GM21515 (cell line): ENCODE data around the gene UMOD.

Experiments used
- ATAC-seq: cut with Tn5 transposase; IDR thresholded peaks from one replicate; pipeline ENCODE4 v1.9.1; 2021; ENCODE audit not compliant: unreplicated experiment

The UMOD gene

DNA sequence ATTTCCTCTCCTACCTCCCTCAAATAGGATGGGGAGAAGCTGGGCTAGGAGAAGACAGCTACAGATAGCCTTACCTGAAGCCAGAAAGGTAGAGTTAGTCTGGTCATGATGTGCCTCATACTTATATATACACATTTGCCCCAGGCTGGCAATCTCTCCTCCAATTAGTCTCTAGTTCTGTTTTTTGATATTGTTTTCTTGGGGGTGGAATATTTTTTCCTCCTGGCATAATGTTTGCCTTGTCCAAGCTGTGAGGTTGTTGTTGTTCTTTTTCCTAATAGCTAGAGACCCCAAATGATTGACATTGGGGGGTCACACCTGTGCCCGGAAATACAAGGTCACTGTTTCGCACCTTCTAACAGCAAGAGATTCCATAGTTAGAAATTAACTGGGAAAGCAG lies at the start of gene UMOD:
TSS of gene UMOD (minus strand) at position 101 of the 400 bp plus-strand sequence. CDS start 1,978 bp downstream, outside the sequence.
- ATAC-seq: no peak

DNA sequence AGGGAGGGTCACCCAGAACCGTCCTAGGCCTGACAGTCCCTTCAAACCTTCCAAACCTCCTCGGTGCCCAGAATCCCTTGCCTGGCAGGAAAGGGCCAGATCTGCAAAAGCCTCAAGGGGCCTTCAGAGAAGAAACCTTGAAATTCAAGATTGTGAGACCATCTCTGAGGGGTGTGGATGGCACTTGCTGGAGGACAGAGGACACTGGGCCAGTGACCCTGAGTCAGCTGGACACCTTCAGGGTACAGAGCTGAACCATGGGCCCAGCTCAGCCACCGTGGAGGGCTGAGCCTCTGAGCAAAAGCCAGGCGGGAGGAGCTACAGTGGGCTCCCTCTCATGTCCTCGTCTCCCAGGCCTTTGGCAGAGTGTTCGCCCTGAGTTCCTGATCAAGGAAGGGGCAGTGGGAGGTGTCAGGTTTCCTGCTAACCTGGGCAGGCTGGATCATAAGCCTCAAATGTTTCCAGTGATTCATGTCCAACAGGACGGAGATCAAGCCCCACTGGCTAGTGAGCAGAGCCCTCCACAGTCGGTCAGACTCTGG lies 49.0 kb upstream of the UMOD start:
- ATAC-seq: no peak

DNA sequence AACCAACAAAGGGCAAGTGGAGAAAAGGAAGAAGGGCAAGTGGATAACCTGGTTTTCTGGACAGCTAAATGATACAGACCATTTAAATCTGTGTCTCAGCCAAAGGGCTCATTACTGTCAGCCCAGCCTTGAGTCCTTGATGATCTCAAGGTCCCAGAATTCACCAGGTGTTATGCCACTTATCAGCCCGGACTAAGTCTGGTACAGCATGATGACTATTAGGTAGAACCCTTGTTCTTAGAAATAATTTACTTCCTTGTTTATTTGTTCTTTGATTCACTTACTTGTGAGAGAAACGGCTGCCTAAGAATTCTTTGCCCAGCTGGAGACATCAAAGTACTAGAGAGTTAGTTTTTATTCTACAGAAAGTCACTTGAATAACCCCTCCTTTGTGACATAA lies 48.6 kb upstream of the UMOD start:
- no peak for ATAC-seq

DNA sequence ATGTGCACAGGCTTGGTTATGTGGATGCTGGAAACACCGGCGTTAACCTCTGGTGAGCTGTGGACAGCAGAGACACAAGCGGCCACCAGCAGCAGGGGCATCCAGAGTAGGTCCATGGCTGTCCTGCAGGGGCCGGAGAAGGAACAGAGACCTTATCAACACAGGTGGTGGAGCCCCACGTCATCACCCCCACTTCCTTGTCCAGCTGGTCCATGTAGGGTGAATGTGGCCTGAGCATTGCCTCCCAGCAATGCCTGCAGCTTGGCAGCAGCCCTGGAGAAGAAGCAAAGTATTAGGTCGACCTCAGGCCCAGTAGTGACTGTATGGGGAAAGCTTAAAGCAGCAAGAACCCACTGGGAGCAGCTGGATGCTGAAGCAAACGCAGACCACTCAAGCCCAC lies 46.7 kb upstream of the UMOD start:
- no peak for ATAC-seq

DNA sequence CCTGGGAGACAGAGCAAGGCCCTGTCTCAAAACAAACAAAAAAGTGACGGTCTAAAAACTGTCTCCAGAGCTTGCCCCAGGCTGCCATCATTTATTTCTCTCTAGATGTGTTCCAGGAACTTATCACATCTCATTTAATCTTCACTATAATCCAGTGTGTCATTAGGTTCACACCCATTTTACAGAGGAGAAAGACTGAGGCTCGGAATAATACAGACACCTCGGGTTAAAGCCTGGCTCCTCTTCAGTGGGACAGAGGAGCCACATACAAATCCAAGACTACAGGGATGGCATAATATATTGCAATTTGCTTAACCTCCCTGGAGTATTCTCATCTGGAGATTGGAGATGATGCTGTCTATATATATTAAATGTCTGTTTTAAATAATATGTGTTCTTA lies 46.1 kb upstream of the UMOD start:
- no peak for ATAC-seq

DNA sequence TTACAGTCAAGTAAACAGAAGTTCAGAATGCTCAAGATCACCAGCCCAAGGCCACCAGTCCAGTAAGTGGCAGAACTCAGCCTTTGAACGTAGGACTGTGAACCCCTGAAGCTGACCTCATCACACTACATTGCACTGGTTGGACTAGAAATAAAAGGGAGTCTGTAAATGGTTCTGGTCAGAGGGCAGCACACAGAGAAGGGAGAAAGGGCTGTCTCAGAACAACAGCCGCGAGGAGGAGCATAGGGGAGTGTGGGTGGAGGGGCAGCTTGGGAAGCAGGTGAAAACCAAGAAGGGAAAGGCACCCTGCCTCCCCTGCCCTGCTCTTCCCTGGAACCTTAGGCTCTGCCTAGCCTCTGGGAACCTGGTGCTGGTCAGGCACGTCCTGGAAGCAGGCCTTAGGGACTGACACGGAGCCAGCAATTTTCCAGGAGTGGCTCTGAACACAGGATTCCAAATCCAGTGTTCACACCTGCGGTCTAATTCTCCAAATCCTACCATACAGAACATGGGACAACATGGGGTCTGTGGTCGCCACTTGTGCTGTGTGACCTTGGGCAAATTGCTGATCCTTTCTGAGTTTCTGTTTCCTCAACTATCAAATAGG lies 45.1 kb upstream of the UMOD start:
- ATAC-seq: no peak

DNA sequence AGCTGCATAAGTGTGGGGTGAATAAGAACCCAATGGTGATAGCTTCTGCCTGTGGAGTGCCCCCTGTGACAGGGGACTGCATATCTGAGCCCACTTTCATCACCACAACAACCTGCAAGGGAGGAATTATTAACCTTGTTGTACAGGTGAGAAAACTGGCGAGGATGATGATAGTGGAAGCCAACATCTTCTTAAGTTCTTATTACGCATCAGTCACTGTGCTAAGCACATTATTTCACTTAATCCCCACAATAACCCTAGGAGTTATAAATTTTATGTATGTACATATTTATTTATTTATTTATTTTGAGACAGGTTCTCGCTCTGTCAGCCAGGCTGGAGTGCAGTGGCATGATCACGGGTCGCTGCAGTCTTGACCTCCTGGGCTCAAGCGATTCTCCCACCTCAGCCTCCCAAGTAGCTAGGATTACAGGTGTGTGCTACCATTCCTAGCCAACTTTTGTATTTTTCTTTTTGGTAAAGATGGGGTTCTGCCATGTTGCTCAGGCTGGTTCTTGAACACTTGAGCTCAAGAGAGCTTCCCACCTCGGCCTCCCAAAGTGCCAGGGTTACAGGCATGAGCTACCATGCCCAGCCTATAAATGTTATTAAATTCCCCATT lies 44.4 kb upstream of the UMOD start:
- ATAC-seq: no peak

DNA sequence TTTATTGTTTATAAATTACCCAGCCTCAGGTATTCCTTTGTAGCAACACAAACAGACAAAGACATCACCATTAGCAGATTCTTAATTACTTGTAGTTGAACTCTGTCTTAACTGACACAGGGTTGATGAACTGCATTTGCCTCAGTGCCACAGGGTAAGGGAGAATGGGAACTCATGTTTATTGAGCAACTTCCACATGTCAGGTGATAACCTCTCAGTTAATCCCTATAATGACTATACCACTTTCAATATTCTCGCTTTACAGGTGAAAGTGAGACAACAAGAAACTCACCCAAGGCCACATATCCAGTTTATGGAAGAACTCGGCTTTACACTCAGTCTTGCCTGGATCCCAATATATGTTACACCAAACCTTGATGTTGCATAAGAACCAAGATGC lies 43.4 kb upstream of the UMOD start:
- no peak for ATAC-seq

DNA sequence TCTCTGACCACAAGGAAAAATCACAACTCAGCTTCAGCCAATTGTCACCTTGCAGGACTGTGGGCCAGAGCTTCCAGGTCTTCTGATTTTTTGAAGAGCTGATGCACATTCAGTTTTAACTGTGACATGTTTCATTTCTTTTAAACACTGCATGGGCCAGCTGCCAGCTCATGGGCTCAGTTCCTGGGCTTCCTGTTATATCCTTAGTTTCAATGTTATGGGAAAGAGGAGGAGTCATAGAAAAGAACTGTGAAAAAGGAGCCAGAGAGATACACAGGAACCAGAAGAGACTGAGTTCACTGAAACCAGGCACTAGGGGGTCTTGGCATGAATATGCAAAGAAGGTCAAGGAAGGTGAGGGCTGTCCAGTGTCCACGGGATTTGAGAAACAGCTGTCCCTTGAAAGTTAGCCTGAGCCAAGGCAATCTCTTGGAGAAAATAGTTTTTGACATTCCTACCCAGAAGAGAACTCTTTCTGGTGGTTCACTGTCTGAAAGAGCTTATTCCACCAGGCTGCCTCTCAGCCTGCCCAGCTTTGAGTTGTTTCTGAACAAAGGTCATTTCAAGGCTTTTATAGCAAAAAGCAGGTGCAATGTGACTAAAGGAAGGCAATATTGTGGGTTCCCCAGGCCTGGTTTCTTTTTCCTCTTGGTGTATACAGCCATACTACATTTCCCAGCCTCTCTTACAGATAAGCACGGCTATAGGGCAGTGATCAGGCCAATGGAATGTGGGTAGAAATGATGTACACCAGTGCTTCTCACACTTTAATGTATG lies 41.5 kb upstream of the UMOD start:
- no peak for ATAC-seq

DNA sequence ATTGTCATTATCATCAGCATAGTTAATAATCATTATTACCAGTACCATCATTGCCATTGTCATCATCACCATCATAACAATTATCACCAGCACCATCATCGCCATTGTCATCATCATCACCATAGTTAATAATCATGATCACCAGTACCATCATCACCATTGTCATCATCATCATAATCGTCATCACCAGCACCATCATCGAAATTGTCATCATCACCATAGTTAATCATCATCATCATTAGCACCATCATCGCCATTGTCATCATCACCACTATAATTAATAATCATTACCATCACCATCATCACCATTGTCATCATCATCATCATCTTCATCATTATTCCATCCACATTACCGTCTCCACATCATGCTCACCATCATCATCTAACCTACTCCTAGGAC lies 38.5 kb upstream of the UMOD start:
- no peak for ATAC-seq

DNA sequence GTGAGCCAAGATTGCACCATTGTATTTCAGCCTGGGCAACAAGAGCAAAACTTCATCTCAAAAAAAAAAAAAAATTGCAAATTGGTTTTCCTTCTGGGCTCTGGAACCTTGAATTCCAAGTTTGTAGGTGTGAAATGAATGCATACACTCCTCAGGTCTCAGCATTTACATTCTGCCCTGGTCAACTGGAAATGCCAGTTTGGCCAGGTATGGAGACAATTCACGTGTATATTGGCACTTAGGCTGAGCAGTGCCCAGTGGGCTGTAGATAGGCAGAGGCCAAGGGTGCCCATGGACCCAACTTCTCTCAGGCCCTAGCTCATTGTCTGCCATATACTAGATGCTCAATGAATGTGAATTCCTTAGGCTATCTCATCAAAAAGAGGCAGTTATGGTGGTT lies 36.3 kb upstream of the UMOD start:
- no peak for ATAC-seq

DNA sequence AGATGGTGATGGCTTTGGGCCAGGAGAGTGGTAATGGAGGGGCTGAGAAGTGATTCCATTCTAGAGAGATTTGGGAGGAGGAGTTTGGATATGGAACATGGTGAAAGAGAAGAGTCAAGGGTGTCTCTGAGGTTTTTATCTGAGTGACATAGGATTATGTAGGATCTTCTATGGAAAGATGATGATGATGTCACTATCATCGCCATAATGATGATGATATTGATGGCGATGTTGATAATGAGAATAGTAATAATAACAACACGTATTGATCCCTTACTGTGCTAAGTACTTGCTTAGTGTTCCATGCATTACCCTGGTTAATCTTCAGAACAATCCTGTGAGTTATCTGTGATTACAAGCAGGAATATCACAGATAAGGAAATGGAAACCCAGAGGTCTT lies 35.5 kb upstream of the UMOD start:
- ATAC-seq: no peak

DNA sequence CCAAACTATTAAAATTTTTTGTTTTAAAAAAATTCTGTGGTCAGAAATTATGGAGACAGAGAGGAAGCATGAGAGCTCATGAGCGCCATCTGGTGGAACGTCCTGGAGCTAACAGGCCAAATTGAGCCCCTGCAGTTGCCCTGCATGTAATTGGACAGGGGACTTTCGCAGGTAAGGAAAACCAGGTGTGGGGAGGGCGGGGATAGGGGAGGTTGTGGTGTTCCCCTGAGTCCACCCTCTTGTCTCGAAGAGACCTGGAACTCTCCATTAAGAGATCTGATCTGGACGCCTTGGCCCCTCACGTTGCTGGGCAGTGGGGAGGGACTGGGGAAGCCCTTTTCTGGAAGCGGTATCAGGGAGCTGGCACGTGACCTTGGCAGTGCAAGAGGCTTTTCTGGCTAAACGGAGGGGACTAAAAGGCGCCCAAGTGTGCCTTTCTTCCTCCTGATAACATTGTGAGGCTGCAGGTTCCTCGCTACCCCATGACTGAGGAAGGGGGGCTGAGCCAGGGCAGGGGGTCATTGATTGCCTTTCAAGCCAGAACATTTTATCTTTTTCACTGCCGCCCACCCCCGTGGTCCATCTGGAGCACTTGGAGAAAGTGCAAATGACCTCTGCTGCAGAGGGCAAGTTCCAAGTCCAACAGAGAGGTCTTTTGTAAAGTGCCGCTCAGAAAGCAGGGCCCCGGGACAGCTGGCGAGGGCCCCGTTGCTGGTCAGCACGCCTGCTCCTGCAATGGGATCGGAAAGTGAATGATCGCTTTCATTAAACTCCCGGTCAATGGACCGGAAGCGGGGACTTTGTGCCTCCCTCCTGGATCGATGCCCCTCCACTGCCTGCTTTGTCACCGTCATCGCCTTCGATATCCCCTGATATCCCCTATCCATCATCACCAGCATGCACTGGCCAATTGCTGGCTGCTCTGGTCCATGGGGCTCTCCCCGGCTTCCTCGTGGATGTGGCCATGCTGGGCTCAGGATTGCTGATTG lies 33.6 kb upstream of the UMOD start:
- ATAC-seq: no peak

DNA sequence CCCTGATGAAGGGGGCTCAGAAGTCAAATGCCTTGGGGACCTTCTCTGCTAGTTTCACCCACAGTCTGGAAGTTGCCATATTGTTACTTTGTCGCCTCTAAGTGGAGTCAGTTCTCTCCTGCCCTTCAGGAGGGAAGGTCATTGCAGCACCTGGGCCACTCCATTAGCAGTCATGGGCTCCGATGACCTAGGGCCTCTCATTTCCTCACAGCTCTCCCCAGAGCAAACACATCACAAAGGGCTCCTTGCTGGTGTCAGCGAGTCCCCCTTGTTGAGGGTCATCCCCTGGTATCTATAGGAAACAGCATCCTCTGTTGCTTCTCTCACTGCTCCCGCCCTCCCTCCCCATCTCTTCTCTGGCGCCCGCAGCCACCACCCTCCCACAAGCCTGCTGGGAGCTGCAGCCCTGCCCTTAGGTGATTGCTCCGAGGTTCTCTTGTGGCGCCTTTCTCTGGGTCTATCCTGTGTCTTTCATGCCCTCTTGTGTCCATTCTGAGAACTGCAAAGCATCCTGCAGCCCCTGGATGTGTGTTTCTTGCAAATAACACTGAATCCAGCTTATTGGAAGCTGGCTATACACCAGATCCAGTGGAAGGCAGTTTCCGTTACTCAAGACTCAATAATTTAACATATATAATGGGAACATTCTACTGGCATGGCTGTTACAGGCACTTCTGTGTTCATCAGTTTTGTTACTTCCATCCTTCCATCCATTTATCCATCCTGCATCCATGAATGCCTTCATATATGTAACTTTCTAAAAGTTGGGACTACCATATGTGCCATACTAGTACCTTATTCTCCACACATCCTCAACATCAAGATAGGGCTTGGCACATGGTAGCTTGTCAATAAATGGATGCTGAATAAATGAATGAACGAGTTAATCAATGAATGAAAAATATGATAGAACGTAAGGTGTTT lies 30.9 kb upstream of the UMOD start:
- ATAC-seq: no peak

DNA sequence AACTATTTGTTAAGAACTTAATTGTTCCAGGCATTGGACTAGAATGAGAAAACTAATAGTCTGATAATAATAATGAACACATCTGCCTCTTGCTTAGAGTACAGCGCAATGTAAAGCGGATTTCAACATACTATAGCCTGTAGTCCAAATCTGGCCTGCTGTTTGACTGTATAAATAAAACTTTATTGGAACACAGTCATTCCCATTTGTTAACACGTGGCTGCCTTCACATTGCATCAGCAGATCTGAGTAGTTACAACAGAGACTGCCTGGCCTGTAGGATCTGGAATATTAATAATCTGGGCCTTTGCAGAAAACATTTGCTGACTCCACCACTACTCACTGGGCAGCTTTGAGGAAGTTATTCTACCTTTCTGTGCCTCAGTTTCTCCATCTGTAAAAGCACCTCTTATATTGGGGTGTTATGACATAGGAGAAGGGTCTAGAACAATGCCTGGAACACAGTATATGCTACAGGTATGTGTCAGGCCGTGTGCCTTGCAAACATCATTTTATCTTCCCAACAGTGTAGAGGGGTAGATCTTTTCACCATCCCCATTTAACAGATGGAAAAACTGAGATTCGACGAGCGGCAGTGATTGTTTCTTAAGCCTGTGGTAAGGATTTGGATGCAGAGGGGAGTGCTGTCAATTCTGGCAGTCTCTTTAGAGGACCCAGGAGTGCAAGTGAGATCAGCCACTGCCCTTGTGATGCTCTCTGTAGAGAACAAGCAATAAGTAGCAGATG lies 29.9 kb upstream of the UMOD start:
- ATAC-seq: no peak

DNA sequence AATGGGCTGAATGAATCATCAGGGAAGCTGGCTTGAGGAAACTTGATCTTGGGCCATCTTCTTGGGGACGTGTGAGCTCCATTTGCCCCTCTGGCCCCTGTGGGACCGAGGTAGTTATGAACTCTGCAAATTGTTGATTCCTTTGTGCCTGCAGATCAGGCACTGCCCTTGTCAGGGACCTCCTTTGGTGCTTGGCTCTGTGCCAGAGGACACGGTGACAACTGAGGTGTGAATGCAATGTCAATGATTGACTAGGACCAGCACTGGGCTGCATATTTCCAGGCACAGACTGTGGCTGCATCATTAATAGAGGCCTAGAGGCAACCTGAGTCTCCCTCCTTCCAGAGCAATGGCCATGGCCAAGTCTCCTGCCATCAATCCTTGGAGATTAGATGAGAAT lies 28.3 kb upstream of the UMOD start:
- no peak for ATAC-seq

DNA sequence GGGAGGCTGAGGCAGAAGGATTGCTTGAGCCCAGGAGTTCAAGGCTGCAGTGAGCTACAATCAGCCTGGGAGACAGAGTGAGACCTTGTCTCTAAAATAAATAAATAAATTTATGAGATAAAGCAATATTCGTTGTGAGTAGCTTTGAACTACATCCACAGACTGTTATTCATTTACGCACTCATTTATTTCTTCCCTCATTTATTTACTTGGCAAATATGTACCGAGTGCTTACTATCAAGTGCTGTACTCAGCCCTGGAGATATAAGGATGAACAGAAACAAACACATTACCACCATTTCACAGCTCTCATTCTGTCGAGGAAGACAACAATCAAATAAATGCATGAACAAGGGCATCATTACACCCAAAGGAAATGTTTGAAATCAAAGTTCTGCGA lies 24.7 kb upstream of the UMOD start:
- no peak for ATAC-seq

DNA sequence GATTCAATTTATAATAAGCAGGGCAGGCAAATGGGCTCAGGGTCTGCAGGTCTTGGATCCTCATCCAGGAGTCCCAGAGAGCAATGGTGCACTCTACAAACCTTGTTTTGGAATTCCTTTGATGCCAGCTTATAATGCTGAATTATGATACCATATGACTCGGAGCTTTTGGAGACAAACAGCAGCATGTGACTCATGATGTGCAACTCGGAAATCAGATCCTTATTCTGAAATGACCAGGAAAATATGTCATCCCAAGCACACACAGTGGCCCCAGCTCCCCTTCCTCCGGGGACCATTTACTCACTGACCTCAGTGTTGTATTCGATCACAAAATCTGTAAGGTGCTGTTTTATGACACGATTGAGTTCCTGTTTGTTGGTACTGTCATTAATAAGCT lies 20.2 kb upstream of the UMOD start:
- no peak for ATAC-seq

DNA sequence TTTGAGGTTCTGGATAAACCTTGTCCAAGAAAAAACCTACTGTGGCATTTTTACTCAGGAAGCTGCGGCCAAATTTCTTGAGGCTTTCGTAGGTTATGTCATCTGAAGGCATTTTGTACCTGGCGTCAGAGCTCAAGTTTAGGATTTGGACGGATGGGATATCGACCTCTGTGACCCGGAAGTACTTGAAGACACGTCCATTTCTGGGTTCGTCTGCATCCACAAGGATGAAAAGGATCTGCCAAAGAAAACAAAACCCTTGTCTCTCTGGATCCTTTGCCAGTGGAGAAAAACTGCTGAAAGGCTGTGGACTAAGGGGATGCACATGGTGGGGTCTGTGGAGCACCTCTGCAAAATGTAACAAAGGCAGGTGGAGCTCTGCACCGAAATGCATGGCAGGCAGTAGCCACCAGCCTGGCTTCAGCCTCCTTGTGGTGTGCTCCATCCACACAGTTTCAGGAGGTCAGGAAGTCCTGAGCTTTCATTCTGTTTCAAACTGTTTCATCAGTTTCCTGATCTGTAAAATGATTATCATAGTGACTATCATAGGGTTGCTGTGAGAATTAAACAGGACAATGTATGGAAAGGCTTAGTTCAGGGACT lies 17.0 kb upstream of the UMOD start:
- ATAC-seq: no peak
